ENCODE data around the gene THRSP.

THRSP gene

DNA sequence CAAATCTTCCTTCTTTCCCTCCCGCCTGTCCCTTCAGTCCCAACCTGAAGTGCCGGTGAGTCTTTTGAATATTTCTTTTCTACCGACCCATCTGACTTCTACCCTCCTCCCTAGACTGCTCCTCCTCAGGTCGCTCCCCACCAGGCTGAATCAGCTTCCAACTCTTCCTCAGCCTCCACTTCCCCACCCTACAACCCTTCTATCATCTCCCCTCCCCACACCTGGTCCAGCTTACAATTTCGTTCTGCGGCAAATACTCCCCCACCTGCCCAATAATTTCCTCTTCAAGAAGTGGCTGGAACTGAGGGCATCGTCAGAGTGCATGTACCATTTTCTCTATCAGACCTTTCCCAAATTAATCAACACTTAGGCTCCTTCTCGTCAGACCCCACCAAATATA, 18.5 kb downstream of the THRSP start:
- TF ChIP-seq, protein P1, sequence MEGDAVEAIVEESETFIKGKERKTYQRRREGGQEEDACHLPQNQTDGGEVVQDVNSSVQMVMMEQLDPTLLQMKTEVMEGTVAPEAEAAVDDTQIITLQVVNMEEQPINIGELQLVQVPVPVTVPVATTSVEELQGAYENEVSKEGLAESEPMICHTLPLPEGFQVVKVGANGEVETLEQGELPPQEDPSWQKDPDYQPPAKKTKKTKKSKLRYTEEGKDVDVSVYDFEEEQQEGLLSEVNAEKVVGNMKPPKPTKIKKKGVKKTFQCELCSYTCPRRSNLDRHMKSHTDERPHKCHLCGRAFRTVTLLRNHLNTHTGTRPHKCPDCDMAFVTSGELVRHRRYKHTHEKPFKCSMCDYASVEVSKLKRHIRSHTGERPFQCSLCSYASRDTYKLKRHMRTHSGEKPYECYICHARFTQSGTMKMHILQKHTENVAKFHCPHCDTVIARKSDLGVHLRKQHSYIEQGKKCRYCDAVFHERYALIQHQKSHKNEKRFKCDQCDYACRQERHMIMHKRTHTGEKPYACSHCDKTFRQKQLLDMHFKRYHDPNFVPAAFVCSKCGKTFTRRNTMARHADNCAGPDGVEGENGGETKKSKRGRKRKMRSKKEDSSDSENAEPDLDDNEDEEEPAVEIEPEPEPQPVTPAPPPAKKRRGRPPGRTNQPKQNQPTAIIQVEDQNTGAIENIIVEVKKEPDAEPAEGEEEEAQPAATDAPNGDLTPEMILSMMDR (IDR thresholded peaks at IDR 0.05) = no peak

- TF ChIP-seq, protein P1 (IDR thresholded peaks at IDR 0.05) = no peak
Measured at GRCh38 chr11:78083021-78083420, 19.4 kb downstream of the THRSP start.

DNA sequence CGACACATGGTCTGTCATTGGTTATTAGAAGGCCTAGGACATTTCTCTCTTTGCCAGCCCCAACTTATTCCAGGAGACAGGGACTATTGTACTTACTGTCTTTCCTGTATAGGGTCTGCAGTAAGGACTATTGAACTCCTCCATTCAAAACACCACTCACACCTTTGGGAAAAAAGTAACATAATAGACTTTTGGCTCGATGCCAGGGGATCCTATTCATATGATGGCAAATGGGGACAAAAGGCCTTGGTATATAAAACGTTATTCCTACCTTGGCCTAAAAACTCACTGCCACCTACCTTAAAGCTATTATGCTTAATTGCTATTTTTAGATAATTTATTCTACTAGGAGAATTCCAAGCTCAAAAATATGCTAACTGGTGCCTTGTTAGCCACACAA, 22.3 kb downstream of the THRSP start:
- TF ChIP-seq, protein P1 (IDR thresholded peaks at IDR 0.05) = no peak

DNA sequence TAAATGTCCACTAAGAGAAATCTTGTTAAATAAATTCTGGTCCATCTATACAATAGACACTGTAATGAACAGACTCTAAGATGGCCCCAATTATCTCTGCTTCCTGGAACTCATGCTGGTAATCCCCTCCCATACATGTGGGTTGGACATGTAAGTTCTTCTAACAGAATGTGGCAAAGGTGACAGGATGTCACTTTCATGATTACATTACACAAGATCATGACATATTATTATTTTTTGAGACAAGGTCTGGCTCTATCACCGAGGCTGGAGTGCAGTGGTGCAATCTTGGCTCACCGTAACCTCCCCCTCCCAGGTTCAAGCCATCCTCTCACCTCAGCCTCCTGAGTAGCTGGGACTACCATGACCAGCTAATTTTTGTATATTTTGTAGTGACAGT, 30.6 kb downstream of the THRSP start:
- TF ChIP-seq, protein P1 (IDR thresholded peaks at IDR 0.05) = no peak

GRCh38 chr11:78097666-78098385, 34.2 kb downstream of the THRSP start:
- TF ChIP-seq, protein P1 (IDR thresholded peaks at IDR 0.05) = no peak

- TF ChIP-seq, protein P1 (IDR thresholded peaks at IDR 0.05) = no peak
Measured at GRCh38 chr11:78099666-78100065, 36.0 kb downstream of the THRSP start.

DNA sequence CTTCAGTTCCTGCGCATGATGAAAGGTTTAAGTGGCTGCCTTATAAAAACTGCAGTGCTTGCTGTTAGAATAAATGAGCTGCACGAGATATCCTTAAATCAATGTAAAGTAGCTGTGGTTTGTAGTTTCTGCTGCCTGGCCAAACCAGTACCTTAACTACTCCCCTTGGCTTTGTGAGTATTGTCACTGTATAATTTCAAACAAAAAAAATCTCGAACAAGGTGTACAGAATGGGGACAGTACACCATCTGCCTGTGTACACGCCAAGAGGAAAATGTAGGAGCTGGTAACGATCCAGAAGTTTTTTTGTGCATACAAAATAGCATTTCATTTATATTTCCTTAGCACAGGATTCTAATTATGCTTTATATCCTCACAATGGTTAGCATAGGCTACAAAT, 36.6 kb downstream of the THRSP start:
- TF ChIP-seq, protein P1 (IDR thresholded peaks at IDR 0.05) = no peak

Measured in LNCAP (cell line).